Tibial artery (tissue), 4 donors: ENCODE measurements around the gene CBY1.

Experiments used
- DNase-seq, 2 donors: peaks; one replicate each; pipeline ENCODE4 v3.0.0-alpha.2; 2019
- H3K27ac ChIP-seq, 2 donors: fragments of 200-600 bp; sonication (generic) in 1 of 2; 1 replicate in 1 of 2; 2 replicates in 1 of 2; pipeline ENCODE4 v1.5.1; 2018 to 2019; ENCODE audit warnings: mild to moderate bottlenecking in 1 of 2
- H3K27me3 ChIP-seq, 2 donors: fragments of 200-600 bp; sonication (generic) in 1 of 2; one replicate each; pipeline versions ENCODE4 v1.5.1 to v1.6.0; 2016 to 2019
- H3K36me3 ChIP-seq, 3 donors: fragments of 200-600 bp; sonication (generic) in 2 of 3; one replicate each; pipeline ENCODE4 v1.5.1; 2016 to 2019; ENCODE audit warnings: mild to moderate bottlenecking in 2 of 3
- H3K4me1 ChIP-seq, 4 donors: fragments of 200-600 bp; sonication (generic) in 2 of 4; 1 replicate in 3 of 4; 2 replicates in 1 of 4; pipeline ENCODE4 v1.5.1; 2016 to 2019
- H3K4me3 ChIP-seq, 2 donors: fragments of 200-600 bp; sonication (generic) in 1 of 2; 1 replicate in 1 of 2; 2 replicates in 1 of 2; pipeline ENCODE4 v1.5.1; 2018 to 2019; ENCODE audit warnings: mild to moderate bottlenecking in 2 of 2
- H3K9me3 ChIP-seq, 3 donors: fragments of 200-600 bp; sonication (generic) in 1 of 3; one replicate each; pipeline ENCODE4 v1.5.1; 2016 to 2019
- intact Hi-C: fragments of 100-400 bp; cut with DNase I; formaldehyde crosslinking; loops from one replicate; pipeline ENCODE4 v1.15.0; 2023; ENCODE audit warnings: low total_unique reads
- TF ChIP-seq, protein P1 (sequence below), 2 experiments: fragments of 200-600 bp in 1 of 2; fragments of 450-650 bp in 1 of 2; IDR thresholded peaks; one replicate each; pipeline ENCODE4 v1.5.1; 2017 to 2019; ENCODE audit warnings: antibody characterized with exemption in 2 of 2, mild to moderate bottlenecking in 1 of 2, moderate library complexity in 1 of 2

Gene CBY1

DNA sequence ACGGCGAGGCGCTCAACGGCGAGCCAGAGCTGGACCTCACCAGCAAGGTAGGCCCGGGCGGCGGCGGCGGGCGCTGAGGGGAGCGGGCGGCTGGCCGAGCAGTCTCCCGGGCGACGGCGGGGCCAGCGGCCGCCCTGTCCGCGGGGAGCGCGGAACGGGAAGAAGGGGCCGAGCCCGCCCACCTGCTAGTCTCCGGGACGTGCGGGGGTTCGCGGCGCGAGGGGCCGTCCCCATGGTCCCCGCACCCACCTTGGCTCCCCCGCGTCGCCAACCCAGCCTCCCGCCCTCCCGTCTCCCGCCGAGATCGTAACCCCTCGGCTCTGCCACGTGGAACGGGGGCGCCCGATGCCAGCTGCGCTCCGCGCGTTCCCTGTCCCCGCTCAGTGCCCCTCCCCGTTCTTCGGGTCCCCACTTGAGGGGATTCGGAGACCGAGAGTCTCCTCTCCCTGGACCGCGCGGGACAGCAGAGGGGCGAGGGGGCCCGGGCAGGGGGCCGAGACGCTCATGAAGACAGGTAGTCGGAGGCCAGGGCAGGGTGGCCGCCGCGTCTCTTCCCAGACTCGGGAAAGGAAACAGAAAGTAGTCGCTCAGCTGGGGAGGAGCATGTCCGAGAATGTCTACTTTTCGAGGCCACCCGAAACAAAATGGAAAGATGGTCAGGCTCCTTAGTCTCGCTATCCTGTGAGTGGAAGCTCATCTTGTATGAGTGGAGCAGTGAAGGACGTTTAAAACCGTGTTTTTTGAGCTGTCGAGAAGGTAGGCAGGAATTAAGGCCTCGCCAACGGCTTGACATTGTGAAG, 49.9 kb downstream of the CBY1 start:
- DNase-seq, result peak; percentile 47 to 79
- intact Hi-C loops, result loop anchor here (5.0 kb wide), 1 partner anchor 46 kb away; no protein-coding TSS in a partner anchor
- Histone ChIP-seq H3K36me3 (peaks cover 0 to 12% (median 6%) of the 10 kb centered on the region in 3 donors), H3K27me3 (no peaks in the 10 kb centered on the region), H3K4me1 (peaks cover 0 to 43% (median 22%) of the 10 kb centered on the region in 4 donors), H3K4me3 (peak overlapping the region; percentile 85 to 97), H3K9me3 (no peaks in the 10 kb centered on the region), H3K27ac (peak overlapping the region; percentile 87 to 96)
- TF ChIP-seq, protein P1, sequence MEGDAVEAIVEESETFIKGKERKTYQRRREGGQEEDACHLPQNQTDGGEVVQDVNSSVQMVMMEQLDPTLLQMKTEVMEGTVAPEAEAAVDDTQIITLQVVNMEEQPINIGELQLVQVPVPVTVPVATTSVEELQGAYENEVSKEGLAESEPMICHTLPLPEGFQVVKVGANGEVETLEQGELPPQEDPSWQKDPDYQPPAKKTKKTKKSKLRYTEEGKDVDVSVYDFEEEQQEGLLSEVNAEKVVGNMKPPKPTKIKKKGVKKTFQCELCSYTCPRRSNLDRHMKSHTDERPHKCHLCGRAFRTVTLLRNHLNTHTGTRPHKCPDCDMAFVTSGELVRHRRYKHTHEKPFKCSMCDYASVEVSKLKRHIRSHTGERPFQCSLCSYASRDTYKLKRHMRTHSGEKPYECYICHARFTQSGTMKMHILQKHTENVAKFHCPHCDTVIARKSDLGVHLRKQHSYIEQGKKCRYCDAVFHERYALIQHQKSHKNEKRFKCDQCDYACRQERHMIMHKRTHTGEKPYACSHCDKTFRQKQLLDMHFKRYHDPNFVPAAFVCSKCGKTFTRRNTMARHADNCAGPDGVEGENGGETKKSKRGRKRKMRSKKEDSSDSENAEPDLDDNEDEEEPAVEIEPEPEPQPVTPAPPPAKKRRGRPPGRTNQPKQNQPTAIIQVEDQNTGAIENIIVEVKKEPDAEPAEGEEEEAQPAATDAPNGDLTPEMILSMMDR (IDR thresholded peaks at IDR 0.05), result no peak

DNA sequence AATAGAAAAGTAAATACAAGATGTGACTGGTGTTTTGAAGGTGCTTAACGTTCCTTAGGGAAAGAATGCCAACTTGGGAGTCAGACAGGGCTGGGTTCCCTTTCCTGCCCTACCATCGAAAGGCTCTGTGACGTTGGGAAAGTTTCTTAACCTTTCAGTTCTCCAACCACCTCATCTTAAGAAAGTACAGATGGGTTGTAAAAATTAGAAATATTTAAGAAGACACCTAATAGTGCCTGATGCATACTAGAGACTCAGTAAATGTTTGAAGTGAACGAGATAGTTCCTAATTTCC, 50.4 kb downstream of the CBY1 start:
- no peaks in the 10 kb centered on the region for H3K27me3 ChIP-seq
- peaks cover 0 to 13% (median 6%) of the 10 kb centered on the region in 3 donors for H3K36me3 ChIP-seq
- intact Hi-C loops, result loop anchor here (5.0 kb wide), 1 partner anchor 45 kb away; no protein-coding TSS in a partner anchor
- peak overlapping the region; percentile 85 to 97 for H3K4me3 ChIP-seq
- TF ChIP-seq, protein P1 (IDR thresholded peaks at IDR 0.05), result no peak
- no peaks in the 10 kb centered on the region for H3K9me3 ChIP-seq
- H3K27ac ChIP-seq, result peak overlapping the region; percentile 87 to 96
- DNase-seq, result no peak
- peaks cover 0 to 42% (median 20%) of the 10 kb centered on the region in 4 donors for H3K4me1 ChIP-seq

DNA sequence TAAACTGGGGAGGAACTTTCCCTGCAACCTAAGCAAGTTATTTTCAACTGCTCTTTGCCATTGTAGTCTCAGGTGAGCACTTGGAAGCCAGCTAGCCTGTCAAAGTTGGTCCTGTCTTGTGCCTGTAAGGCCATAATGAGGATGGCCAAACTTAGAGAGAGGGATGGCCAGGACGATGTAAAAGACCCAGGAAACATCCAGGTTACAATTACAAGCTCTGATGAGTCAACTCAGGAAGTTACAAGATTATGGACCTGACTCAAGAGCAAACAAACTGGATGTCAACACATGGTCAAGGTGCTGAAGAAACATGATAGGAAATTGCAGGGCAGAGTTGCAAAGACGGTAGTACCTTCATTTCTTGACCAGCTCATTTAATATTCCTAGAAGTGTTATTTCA, 50.9 kb downstream of the CBY1 start:
- Histone ChIP-seq H3K4me1 (peaks cover 0 to 44% (median 20%) of the 10 kb centered on the region in 4 donors), H3K9me3 (no peaks in the 10 kb centered on the region), H3K27me3 (no peaks in the 10 kb centered on the region), H3K4me3 (peak overlapping the region; percentile 85 to 97), H3K27ac (peak overlapping the region; percentile 87 to 96), H3K36me3 (peaks cover 0 to 13% (median 6%) of the 10 kb centered on the region in 3 donors)
- no peak for DNase-seq
- intact Hi-C loops, result loop anchor here (5.0 kb wide), 1 partner anchor 45 kb away; no protein-coding TSS in a partner anchor
- TF ChIP-seq, protein P1 (IDR thresholded peaks at IDR 0.05), result no peak

DNA sequence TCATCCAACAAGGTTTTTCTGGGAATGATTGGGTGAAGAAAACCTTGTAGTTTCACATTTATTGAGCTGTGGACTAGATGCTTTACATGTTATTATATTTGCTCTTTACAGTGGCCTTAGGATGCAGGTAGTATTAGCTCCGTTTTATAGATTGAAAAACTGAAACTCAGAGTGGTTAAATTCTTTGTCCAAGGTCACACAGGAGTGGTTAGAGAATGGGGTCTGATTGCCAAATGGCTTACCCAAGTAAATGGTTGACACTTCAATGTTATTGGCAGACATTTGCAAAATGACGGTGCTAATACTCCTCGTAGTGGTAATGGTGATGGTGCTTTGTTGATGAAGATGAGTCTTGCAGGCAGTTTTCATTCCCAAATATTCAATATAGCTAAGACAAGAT, 51.5 kb downstream of the CBY1 start:
- H3K27me3 ChIP-seq, result no peaks in the 10 kb centered on the region
- H3K4me3 ChIP-seq, result no peak overlapping the region
- no peak overlapping the region for H3K27ac ChIP-seq
- H3K36me3 ChIP-seq, result peaks cover 0 to 13% (median 9%) of the 10 kb centered on the region in 3 donors
- peaks cover 0 to 50% (median 20%) of the 10 kb centered on the region in 4 donors for H3K4me1 ChIP-seq
- H3K9me3 ChIP-seq, result no peaks in the 10 kb centered on the region
- intact Hi-C loops, result loop anchor here (5.0 kb wide), 1 partner anchor 44 kb away; no protein-coding TSS in a partner anchor
- TF ChIP-seq, protein P1 (IDR thresholded peaks at IDR 0.05), result no peak
- no peak for DNase-seq

DNA sequence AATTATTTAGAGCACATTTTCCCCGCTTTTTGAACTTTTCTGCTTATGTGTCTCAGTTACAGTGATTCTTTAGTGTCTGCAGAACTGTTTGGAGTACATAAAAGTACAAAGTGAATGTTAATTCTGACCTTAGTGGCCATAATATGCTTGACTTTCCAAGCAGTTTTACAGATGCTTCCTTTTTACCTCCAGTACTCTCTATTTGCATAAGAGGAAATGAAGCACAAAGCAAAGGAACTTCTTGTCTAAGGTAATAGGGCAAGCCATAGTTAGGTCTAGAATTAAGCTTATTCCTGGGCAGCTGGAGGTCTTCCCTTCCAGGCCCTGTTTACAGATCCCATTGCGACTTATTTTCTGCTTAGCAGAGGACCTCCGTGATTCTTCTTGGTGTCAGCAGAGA, 52.9 kb downstream of the CBY1 start:
- no peak for DNase-seq
- intact Hi-C loops, result loop anchor here (5.0 kb wide), 1 partner anchor 43 kb away; no protein-coding TSS in a partner anchor
- Histone ChIP-seq H3K27me3 (no peaks in the 10 kb centered on the region), H3K36me3 (peaks cover 0 to 13% (median 10%) of the 10 kb centered on the region in 3 donors), H3K4me1 (peaks cover 0 to 56% (median 20%) of the 10 kb centered on the region in 4 donors), H3K27ac (no peak overlapping the region), H3K4me3 (no peak overlapping the region), H3K9me3 (no peaks in the 10 kb centered on the region)
- TF ChIP-seq, protein P1 (IDR thresholded peaks at IDR 0.05), result no peak
